HTR-8/SVneo (cell line): ENCODE data around the gene IDH3G.

ENCODE experiments used
- DNase-seq: peaks from one replicate; pipeline ENCODE4 v3.0.0; 2011; ENCODE audit warnings: low spot score, mixed read lengths; ENCODE audit not compliant: insufficient read length
- FAIRE-seq: peaks from 2 replicates; lab custom pipeline; 2011; peaks lifted over from hg19 to GRCh38; lab: Jason Lieb, UNC

IDH3G gene

DNA sequence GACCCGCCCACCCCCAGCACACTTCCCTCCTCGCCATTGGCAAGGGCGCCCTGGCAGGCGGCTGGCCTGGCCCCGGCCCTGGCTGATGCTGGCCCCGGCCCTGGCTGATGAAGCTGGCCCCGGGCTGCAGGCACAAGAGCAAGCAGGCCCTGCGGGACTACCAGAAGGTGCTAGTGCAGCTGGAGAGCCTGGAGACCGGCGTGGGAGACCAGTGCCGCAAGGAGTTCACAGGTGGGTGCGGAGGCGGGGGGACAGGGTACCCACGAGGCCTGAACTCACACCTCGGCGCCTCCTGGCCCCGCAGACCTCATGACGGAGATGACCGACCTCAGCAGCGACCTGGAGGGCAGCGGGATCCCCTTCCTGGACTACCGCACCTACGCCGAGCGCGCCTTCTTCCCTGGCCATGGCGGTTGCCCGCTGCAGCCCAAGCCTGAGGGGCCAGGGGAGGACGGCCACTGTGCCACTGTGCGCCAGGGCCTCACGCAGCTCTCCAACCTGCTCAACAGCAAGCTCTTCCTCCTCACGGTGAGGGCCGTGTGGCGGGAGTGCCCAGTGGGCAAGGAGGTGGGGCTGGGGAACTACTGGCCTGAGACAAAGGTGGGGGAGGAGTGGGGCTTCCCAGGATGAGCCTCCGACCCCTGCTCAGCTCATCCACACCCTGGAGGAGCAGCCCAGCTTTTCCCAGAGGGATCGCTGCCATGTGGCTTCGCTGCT is 19.4 kb downstream of the IDH3G start:
- no peak for FAIRE-seq
- no peak for DNase-seq

DNA sequence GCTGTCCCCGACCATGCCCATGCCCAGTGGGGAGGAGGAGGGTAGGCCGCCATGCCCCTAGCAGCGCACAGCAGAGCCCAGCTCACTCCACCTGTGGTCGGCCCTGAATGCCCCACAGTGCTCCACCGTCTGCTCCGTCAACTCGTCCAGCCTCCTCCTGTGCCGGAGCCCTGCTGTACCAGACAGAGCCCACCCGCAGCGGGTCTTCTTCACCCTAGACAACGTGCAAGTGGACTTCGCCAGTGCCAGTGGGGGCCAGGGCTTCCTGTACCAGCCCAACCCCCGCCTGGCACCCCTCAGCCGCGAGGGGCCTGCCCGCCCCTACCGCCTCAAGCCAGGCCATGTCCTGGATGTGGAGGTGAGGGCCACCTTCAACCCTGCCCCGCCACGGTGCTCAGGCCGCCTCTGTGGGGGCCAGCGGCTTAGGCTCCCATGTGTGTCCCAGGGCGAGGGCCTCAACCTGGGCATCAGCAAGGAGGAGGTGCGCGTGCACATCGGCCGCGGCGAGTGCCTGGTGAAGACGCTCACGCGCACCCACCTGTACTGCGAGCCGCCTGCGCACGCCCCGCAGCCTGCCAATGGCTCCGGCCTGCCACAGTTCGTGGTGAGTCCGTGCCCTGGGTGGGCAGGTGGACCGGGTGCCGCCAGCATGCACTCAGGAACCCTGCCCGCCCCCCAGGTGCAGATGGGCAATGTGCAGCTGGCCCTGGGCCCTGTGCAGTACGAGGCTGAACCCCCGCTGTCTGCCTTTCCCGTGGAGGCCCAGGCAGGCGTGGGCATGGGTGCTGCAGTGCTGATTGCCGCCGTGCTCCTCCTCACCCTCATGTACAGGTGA is 20.2 kb downstream of the IDH3G start:
- DNase-seq (no peak), FAIRE-seq (no peak)

DNA sequence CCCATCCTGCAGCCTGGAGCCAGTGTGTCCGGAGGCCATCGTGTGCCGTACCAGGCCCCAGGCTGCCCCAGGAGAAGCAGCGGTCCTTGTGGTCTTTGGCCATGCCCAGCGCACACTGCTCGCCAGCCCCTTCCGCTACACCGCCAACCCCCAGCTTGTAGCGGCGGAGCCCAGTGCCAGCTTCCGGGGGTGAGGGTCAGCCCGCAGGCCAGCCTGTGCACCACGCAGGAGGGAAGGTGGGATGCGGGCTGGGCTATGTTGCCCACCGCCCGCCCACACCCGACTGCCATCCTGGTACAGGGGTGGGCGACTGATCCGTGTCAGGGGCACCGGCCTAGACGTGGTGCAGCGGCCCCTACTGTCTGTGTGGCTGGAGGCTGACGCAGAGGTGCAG is 21.0 kb downstream of the IDH3G start:
- no peak for FAIRE-seq
- no peak for DNase-seq

DNA sequence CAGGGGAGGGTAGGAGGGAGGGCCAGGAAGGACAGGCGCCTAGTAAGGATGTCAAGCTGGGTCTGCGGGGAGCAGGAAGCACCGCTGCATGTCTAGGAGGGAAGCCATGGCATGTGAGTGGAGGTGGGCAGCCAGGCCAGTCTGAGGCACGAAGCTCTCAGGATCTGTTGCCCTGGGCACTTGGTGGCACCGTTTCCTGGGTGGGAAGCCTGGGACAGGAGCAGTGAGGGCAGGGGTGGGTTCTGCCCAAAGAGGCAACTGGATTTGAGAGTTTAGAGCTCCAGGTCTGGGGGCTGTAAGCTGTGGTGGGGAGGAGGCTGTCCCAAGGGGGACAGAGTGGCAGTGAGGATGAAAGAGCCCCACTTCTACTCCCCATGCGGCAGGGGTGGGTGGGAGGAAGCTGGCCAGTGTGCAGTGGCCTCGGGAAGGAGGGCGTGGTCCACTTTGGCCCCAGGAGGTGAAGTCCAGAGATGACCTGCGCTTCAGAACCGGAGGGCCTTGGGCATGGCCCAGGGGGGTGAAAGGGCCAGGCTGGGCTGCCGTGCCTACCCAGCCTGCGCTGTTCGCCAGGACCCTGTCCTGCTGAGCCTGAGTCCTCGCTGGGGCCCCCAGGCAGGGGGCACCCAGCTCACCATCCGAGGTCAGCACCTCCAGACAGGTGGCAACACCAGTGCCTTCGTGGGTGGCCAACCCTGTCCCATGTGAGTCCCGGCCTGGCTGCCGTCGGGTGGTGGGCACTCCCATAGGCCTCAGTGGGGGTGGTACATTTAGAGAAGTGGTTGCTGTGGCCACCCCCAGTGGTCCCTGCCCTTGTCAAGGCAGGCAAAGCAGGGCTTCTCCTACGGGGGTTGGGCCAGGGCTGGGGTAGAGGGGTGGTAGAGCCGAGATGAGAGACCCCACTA is 21.6 kb downstream of the IDH3G start:
- DNase-seq (no peak), FAIRE-seq (no peak)

DNA sequence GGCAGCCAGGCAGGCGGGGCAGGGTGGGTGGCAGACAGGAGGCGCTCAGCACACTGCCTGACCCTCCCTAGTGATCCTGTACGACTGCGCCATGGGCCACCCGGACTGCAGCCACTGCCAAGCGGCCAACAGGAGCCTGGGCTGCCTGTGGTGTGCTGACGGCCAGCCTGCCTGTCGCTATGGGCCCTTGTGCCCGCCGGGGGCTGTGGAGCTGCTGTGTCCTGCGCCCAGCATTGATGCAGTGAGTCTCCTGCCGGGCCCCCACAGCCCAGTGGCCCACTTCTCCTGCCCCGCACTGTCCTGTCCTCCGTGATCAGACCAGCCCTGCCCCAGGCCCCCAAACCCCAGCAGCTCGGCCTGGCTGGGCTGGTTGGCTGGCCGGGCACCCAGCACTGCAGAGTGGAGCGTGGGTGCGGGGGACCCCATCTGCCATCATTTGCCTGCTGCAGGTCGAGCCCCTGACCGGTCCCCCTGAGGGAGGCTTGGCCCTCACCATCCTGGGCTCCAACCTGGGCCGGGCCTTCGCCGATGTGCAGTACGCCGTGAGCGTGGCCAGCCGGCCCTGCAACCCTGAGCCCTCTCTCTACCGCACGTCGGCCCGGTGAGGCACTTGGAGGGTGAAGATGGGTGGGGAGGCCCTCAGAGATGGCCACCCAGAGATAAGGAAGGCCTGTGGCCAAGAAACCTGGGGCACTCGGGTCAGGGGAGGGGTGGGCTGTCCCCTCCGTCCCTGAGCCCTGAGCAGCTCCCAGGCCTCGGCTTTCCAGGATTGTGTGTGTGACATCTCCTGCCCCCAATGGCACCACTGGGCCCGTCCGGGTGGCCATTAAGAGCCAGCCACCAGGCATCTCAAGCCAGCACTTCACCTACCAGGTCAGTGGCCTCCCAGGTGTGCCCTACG is 22.5 kb downstream of the IDH3G start:
- DNase-seq (no peak), FAIRE-seq (no peak)

DNA sequence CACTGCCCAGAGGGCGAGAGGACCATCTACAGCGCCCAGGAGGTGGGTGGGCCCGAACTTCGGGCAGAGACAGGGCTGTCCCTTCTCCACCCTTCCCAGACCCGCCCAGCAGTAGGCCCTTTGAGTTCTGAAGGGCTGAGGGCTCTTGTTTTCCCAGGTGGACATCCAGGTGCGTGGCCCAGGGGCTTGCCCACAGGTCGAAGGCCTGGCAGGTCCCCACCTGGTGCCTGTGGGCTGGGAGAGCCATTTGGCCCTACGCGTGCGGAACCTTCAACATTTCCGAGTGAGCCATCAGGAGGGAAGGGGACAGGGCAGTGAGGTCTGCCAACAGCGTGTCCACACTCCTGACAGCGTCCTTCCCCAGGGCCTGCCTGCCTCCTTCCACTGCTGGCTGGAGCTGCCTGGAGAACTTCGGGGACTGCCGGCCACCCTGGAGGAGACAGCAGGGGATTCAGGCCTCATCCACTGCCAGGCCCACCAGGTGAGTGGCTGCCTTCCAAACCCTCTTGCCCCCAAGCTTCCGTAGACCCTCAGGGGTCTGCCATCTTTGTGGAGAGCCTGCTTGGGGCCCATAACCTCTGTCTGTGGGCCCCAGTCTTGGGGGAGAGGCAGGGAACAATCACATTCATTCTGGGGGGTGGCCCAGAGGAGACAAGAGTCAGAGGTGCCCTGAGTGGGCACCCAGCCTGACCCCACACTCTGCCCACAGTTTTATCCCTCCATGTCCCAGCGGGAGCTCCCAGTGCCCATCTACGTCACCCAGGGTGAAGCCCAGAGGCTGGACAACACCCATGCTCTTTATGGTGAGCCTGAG is 23.4 kb downstream of the IDH3G start:
- DNase-seq: no peak
- FAIRE-seq: no peak

DNA sequence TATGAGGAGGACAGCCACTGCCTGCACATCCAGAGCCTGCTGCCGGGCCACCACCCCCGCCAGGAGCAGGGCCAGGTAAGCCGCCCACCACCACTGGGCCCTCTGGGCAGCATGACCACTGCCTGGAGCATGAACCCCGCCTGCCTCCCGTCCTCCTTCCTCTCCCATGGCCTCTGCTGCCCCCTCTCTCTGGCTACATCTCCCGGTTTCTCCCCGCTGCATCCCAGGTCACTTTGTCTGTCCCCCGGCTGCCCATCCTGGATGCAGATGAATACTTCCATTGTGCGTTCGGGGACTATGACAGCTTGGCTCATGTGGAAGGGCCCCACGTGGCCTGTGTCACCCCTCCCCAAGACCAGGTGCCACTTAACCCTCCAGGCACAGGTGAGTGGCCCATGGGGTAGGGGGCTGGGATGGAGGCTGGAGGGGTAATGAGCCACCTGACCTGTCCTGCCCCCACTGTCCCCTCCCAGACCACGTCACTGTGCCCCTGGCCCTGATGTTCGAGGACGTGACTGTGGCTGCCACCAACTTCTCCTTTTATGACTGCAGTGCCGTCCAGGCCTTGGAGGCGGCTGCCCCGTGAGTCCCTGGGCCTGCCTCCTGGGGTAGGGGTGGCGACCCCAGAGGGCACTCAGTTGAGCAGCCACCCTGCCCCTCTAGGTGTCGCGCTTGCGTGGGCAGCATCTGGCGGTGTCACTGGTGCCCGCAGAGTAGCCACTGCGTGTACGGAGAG is 24.1 kb downstream of the IDH3G start:
- no peak for DNase-seq
- FAIRE-seq: no peak

DNA sequence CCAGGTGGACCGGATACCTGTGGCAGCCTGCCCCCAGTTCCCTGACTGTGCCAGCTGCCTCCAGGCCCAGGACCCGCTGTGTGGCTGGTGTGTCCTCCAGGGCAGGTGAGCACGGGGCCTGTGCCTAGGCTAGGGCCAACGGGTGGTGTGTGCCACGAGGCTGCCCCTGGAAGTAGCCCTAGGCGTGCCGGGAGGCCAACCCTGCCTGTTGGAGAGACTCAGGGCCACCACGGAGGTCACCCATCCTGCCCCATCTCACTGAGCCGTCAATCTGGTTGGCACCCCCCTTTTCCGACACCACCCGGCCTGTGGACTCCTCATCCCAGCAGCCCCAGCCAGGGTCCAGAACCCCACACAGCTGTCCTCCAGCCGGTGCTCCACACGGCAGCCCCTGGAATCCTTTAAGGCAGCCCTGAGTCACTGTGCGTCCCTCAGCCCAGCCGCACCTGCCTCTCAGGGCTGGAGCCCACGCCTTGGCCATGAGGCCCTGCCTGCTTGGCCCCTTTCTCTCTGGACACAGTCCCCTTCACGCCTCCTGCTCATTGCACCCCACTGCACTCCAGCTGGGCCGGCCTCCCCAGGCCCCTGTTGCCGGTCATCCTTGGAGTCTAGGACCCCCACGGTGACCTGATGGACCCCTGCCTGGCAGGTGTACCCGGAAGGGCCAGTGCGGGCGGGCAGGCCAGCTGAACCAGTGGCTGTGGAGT is 24.9 kb downstream of the IDH3G start:
- no peak for FAIRE-seq

DNA sequence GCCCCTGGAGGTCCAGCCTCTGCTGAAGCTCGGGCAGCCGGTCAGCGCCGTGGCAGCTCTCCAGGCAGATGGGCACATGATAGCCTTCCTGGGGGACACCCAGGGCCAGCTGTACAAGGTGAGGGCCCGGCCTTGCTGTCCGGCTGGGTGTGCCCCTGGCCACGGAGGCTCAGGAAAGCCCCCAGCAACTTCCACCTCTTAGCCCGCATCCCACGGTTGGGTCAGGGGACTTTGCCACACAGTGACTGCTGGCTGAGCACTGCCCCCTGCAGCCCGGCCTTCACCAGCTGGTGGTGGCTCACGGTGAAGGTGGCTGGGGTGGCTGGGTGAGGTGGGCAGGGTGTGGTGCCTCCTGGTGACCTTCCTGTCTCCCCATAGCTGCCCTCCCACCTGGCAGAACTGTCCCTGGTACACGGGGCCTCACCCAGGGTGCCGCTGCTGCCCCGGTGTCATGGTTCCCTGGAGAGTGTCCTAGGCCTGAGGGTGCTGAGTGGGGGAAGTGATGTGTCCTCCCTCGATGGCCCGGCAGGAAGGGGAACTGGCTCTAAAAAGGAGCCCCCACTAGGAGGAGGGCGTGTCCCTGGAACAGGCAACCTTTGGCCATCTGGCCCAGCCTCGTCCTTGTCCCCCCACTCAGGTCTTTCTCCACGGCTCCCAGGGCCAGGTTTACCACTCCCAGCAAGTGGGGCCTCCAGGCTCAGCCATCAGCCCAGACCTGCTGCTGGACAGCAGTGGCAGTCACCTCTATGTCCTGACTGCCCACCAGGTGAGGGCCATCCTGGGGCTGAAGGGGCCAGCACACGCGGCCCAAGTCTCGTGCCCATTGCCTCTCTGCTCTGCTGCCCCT is 25.6 kb downstream of the IDH3G start:
- FAIRE-seq: no peak

More for the DNA sequence above, 24.9 kb downstream of the IDH3G start:
- DNase-seq: no peak

DNA sequence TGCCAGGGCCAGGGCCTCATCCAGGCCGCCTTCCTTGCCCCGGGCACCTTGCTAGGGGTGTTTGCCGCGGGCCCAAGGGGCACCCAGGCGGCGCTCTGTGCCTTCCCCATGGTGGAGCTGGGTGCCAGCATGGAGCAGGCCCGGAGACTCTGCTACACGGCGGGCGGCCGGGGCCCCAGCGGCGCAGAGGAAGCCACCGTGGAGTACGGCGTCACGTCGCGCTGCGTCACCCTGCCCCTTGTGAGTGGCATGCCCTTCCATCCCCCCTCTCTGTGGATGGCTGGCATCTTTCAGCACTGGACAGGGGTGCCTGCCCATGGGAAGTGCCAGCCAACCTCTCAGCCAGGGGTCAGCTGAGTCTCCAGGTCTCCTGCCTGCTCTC is 26.5 kb downstream of the IDH3G start:
- DNase-seq (no peak), FAIRE-seq (no peak)

More for the DNA sequence above, 25.6 kb downstream of the IDH3G start:
- no peak for DNase-seq

DNA sequence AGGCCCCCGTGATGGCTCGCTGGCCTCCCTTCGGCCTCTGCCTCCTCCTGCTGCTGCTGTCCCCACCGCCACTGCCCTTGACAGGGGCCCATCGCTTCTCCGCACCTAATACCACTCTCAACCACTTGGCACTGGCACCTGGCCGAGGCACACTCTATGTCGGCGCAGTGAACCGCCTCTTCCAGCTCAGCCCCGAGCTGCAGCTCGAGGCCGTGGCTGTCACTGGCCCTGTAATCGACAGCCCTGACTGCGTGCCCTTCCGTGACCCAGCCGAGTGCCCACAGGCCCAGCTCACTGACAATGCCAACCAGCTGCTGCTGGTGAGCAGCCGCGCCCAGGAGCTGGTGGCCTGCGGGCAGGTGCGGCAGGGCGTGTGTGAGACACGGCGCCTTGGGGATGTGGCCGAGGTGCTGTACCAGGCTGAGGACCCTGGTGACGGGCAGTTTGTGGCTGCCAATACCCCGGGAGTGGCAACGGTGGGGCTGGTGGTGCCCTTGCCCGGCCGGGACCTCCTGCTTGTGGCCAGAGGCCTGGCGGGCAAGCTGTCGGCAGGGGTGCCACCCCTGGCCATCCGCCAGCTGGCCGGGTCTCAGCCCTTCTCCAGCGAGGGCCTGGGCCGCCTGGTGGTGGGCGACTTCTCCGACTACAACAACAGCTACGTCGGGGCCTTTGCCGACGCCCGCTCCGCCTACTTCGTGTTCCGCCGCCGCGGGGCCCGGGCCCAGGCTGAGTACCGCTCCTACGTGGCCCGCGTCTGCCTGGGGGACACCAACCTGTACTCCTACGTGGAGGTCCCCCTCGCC is 27.1 kb downstream of the IDH3G start:
- FAIRE-seq (no peak), DNase-seq (no peak)

DNA sequence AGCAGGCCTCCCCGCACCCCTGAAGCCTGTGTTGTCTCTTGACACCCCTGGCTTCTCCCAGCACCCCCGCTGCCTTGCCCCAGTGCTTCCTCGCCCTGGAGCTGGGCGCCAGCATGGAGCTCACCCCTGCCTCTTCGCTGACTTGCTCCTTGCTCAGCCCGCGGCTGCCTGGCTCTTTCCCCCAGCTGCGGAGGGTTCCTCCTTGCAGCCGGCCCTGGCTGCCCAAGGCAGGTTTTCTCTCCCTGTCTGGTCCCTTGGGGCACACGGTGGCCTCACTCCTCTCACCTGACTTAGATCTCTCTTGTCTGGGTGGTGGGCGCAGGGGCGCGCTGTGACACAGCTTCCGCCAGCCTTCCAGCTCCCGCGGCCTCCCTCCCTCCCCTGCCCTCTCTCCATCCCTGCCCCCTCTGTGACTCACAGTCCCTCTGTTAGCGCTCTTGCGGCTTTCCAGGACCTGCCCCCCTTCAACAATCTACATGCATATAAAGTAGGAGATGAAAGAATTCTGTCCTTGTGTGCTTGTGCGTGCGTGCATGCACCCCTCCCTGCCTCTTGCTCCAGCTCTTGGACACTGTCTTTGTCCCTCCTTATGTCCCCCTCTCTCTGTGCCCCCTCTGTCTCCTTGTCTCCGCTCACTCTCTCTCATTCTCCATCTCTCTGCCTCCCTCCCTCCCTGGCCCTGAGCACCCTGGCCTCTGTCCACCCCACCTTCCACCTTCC is 27.9 kb downstream of the IDH3G start:
- DNase-seq (peak; percentile 63), FAIRE-seq (no peak)

DNA sequence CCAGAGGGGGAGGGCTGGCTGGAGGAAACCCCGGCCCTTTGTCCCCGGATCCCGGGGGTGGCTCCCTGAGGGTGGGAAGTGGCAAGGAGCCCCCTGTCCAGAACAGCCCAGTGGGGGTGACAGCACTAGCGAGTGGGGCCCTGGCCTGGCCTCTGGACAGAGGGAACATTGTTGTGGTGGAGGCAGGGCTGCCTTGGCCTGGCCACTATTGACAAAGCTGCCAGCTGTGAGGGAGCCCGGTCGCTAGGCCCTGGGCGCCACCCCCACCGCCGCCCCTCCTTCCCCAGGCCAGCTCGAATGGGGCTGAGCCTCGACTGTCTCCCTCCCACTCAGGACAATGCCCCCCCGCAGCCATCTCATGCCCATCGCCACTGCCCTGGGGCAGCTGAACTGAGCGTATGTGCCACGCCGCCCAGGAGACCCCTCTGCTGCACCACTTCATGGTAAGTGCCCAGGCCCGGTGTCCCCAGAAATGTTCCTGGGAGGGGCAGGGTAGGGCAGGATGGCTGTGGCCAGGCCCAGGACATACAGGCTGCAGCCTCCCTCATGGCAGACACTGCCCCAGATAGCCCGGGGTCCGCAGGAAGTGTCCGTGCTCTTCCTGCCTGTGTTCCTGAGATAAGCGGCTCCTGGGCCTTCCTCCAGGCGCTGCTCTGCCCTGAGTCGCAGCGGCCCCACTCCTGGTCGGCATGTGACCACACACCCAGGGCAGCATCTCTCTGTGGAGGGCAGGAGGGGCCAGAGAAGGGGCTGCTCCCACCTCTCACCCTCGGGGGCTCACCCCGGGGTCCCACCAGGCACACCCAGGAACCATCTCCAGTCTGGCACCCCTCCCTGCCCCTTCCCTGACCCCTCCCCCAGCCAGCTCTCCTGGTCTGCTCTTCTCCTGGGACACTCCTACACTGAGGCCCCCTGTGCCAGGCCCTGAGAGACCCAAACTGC is 28.8 kb downstream of the IDH3G start:
- no peak for DNase-seq
- FAIRE-seq: no peak

DNA sequence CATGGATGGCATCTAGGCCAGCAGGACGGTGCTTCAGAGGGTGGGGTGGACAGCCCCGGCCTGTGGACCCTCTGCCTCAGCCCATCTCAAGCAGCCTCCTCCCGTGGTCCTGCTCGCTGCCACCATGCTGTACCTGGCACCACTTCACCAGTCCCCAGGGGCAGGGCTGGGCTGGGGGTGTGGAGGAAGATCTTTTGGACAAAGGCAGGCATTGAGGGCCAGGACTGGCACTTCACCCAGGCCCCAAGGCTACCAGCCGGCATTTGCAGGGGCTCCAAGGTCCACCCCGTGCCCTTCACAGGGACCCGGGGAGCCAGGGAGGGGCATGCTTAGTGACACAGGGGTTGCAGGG is 29.4 kb downstream of the IDH3G start:
- FAIRE-seq (no peak), DNase-seq (no peak)
